ENCODE results near the gene FIP1L1. TPM values are rescaled to one million over a fixed set of nuclear protein-coding genes. Genes with fewer than 3 reads are reported as not detected.

The FIP1L1 gene
- total RNA-seq, 2 experiments from 2014 or later, result 50.9 to 53.1 TPM

GRCh38 chr4:53507058-53507457 lies 129.6 kb downstream of the FIP1L1 start:
- DNase-seq (no peak), ATAC-seq (ENCODE audit: poor library complexity) (no peak)
- H3K27ac Mint-ChIP-seq, result no peak overlapping the region
- H3K36me3 Mint-ChIP-seq (ENCODE audit: low read depth), result no peaks in the 10 kb centered on the region
- POLR2A ChIA-PET, result no interaction called here
- Histone ChIP-seq H3K4me3 (ENCODE audit: low read length) (no peak overlapping the region), H3K27me3 (ENCODE audit: control insufficient read depth in 1 of 2, insufficient read depth in 2 of 2, low read length in 2 of 2) (no peaks in the 10 kb centered on the region), H3K36me3 (ENCODE audit: insufficient read depth, low read length) (no peaks in the 10 kb centered on the region), H3K27ac (ENCODE audit: low read depth in 1 of 2, low read length in 2 of 2) (no peak overlapping the region), H3K9me3 (ENCODE audit: control insufficient read depth in 1 of 2, insufficient read depth in 1 of 2, low read length in 2 of 2) (peaks cover 0 to 4% of the 10 kb centered on the region in 2 experiments), H3K4me1 (ENCODE audit: insufficient read depth, low read length) (no peaks in the 10 kb centered on the region)
- no peaks in the 10 kb centered on the region for H3K9me3 Mint-ChIP-seq
- TF ChIP-seq CTCF (IDR thresholded peaks at IDR 0.05), result no peak
- CTCF ChIA-PET, result no interaction called here
- H3K4me1 Mint-ChIP-seq (ENCODE audit: low read depth), result no peaks in the 10 kb centered on the region
- H3K27me3 Mint-ChIP-seq, result no peaks in the 10 kb centered on the region
- intact Hi-C loops (cut with DNase I, micrococcal nuclease), result no loop called here
- no peak overlapping the region for H3K4me3 Mint-ChIP-seq

- CTCF ChIA-PET, result no interaction called here
- no peaks in the 10 kb centered on the region for H3K4me1 Mint-ChIP-seq (ENCODE audit: low read depth)
- no peaks in the 10 kb centered on the region for H3K36me3 ChIP-seq (ENCODE audit: insufficient read depth, low read length)
Measured at GRCh38 chr4:53507671-53508286, 130.3 kb downstream of the FIP1L1 start.

GRCh38 chr4:53508446-53508845 lies 131.0 kb downstream of the FIP1L1 start:
- Histone ChIP-seq H3K27me3 (ENCODE audit: control insufficient read depth in 1 of 2, insufficient read depth in 2 of 2, low read length in 2 of 2) (no peaks in the 10 kb centered on the region), H3K4me3 (ENCODE audit: low read length) (no peak overlapping the region), H3K27ac (ENCODE audit: low read depth in 1 of 2, low read length in 2 of 2) (no peak overlapping the region), H3K36me3 (ENCODE audit: insufficient read depth, low read length) (no peaks in the 10 kb centered on the region), H3K4me1 (ENCODE audit: insufficient read depth, low read length) (no peaks in the 10 kb centered on the region), H3K9me3 (ENCODE audit: control insufficient read depth in 1 of 2, insufficient read depth in 1 of 2, low read length in 2 of 2) (peaks cover 0 to 4% of the 10 kb centered on the region in 2 experiments)
- DNase-seq, result no peak
- ATAC-seq (ENCODE audit: poor library complexity), result no peak
- H3K4me1 Mint-ChIP-seq (ENCODE audit: low read depth), result no peaks in the 10 kb centered on the region
- H3K9me3 Mint-ChIP-seq, result no peaks in the 10 kb centered on the region
- no peak overlapping the region for H3K27ac Mint-ChIP-seq
- CTCF ChIA-PET, result no interaction called here
- H3K27me3 Mint-ChIP-seq, result peaks cover 3% of the 10 kb centered on the region
- intact Hi-C loops (cut with DNase I, micrococcal nuclease), result no loop called here
- no peaks in the 10 kb centered on the region for H3K36me3 Mint-ChIP-seq (ENCODE audit: low read depth)
- H3K4me3 Mint-ChIP-seq, result no peak overlapping the region
- POLR2A ChIA-PET, result no interaction called here
- TF ChIP-seq CTCF (IDR thresholded peaks at IDR 0.05), result no peak

More at GRCh38 chr4:53507671-53508286, 130.3 kb downstream of the FIP1L1 start:
- Histone ChIP-seq H3K27me3 (ENCODE audit: control insufficient read depth in 1 of 2, insufficient read depth in 2 of 2, low read length in 2 of 2) (no peaks in the 10 kb centered on the region), H3K27ac (ENCODE audit: low read depth in 1 of 2, low read length in 2 of 2) (no peak overlapping the region), H3K4me3 (ENCODE audit: low read length) (no peak overlapping the region), H3K9me3 (ENCODE audit: control insufficient read depth in 1 of 2, insufficient read depth in 1 of 2, low read length in 2 of 2) (peaks cover 0 to 4% of the 10 kb centered on the region in 2 experiments), H3K4me1 (ENCODE audit: insufficient read depth, low read length) (no peaks in the 10 kb centered on the region)
- no peak for DNase-seq
- POLR2A ChIA-PET, result no interaction called here
- TF ChIP-seq CTCF (IDR thresholded peaks at IDR 0.05), result no peak
- no peaks in the 10 kb centered on the region for H3K36me3 Mint-ChIP-seq (ENCODE audit: low read depth)
- no peak overlapping the region for H3K27ac Mint-ChIP-seq
- intact Hi-C loops (cut with DNase I, micrococcal nuclease), result no loop called here
- no peaks in the 10 kb centered on the region for H3K27me3 Mint-ChIP-seq
- no peak for ATAC-seq (ENCODE audit: poor library complexity)
- H3K9me3 Mint-ChIP-seq, result no peaks in the 10 kb centered on the region
- no peak overlapping the region for H3K4me3 Mint-ChIP-seq
